T-helper 9 cell (primary cell): ENCODE measurements around the gene SLC39A10.
"Not testable (repeated sequence)": the region's sequence is repeated elsewhere in the genome, so short reads cannot be mapped to it uniquely, and the experiment has no call there.

Source experiments
- DNase-seq: peaks from one replicate; pipeline ENCODE4 v3.0.0-alpha.2; 2020

Gene SLC39A10

GRCh38 chr2:195647302-195647701 is 9.7 kb upstream of the SLC39A10 start:
- DNase-seq, result no peak

- not testable (repeated sequence) for DNase-seq
Measured at GRCh38 chr2:195648370-195648769, 8.7 kb upstream of the SLC39A10 start.

DNA sequence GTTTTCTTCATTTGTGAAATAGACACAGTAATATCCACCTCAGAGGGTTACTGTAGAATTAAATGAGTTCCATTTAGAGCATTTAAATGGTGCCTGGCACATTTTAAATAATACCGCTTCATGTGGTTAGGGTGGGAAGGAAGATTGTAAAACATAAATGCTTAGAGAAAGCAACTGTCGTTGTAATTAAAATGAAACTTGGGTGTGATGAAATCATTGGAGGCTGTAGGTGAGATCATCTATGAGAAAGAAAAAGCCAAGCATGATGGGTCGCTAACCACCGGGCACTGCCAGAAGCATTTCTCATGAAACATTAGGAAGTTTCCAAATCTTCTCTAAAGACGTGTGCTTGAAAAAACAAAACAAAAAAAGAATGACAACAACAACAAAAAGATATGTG is 8.2 kb upstream of the SLC39A10 start:
- DNase-seq, result no peak

GRCh38 chr2:195649629-195650190 is 7.3 kb upstream of the SLC39A10 start:
- DNase-seq, result no peak

- DNase-seq, result no peak
Measured at GRCh38 chr2:195651046-195651445, 6.0 kb upstream of the SLC39A10 start.

GRCh38 chr2:195652911-195653310 is 4.1 kb upstream of the SLC39A10 start:
- DNase-seq, result no peak

DNA sequence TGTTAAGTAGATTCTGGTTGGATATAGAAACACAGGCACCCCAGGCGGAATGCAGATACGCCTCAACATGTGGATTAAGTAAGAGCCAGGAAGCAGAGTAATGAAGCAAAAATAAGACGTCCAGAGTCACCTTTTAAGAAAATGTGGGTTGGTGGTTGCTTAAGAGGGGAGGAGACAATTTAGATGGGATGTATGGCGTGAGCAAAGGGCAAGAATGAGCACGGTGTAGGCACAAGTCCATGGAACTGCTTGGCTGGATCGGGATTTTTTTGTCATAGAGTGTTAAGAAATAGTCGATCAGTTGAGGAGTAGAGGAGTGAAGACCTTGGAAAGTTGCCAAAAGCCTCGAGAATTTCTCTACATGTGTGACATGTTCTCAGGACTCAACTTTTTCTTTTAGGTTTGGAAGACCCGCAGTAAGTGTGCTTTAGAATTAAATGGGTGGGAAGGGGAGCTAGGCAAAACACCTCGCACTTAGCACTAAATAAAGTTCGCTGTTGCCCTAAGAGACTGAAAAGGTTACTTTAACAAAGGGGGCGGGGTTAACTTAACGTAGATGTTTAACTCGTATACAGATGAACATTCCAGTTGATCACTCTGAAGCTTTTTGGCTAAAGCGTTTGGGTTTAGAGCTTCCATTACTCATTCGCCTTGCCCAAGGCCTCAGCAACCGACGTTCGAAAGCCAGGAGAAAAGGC is 716 bp upstream of the SLC39A10 start:
- no peak for DNase-seq

DNA sequence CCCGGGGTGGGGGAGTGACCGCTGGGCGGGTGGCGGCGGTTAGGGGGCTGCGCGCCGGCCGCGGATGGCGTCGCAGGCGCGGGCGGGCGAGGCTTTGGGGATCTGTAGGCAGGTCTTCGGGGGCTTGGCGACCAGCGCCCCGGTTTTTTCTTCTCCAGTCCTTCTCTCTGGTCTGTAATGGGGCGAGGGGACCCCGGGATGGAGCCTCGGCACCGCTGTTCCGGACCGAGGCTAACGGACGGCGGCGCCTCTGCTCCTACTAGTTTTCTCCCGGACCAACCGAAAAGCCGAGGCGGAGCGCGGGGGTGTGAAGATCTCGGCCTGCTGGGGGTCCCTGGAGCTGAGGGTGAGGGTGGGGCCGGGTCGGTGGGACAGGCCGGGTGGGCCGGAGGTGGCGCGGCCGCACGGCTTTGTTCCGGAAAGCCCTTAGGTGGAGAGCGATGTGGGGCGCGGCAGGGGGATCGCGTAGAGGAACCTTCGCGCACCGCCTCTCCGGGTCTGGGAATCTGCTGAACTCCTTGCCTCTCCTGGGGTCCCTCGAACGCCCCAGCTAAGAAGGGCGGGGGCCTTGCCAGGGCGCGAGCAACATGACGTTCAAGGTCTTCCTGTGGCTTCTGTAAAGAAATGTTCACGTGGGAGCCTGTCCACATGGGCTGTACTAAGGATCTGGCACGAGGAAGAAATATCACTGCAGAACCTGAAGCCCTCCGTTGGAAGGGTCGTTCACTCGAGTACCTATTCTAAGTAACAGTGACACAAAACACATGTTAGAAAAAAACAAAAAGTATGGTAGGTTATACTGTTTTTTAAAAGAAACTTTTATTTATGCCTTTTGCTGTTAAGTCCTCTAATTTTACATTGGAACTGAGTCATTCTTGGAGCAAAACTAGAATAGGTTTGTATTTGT is 861 bp downstream of the SLC39A10 start:
- peak; percentile 42 for DNase-seq

DNA sequence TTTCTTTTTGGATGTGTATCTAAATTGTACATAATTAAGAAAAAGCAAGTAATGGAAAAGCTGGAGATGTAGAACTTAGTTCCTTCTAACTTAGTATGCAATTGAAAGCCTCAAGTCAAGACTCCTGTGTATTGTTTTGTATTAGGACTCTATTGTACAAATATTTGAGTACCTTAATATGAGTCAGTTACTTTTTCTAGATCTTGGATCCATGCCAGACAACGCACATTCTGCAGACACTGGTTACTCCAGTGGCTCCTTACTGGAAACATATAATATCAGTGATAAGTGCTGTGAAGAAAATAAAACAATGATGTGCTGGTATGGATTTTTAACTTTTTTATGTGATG is 1.5 kb downstream of the SLC39A10 start:
- no peak for DNase-seq

DNA sequence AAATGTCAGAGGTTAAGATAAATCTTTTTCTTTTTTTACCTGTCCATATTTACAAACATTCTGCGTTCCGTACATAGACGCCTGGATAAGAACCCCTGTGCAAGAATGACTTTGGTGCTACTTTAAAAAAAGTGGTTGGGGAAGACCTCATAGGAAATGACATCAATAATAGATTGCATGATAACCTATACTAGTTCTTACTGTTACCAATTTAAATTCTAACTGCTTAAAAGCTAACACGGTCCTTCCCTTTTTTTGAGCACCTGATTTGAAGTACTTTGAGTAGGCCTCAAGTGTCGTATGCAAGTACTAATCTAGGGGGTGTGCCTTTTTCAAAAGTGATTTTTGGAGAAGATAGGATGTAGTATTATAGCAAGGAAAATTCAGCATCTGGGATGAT is 2.1 kb downstream of the SLC39A10 start:
- DNase-seq, result no peak

- DNase-seq, result peak; percentile 75
Measured at GRCh38 chr2:195659982-195660890, 3.2 kb downstream of the SLC39A10 start.

DNA sequence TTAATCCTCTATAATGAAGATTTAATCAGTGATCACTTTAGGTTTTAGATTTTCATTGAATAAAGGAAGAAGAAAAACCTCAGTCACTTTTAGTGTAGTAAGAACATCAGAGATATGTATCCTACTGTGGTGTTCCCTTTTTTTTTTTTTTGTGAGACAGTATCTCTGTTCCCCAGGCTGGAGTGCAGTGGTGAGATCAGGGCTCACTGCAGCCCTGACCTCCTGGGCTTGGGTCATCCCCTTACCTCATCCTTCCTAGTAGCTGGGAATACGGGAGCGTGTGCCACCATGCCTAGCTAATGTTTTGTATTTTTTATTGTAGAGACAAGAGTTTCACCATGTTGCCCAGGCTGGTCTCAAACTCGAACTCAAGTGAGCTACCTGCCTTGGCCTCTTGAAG is 5.1 kb downstream of the SLC39A10 start:
- DNase-seq, result no peak

DNA sequence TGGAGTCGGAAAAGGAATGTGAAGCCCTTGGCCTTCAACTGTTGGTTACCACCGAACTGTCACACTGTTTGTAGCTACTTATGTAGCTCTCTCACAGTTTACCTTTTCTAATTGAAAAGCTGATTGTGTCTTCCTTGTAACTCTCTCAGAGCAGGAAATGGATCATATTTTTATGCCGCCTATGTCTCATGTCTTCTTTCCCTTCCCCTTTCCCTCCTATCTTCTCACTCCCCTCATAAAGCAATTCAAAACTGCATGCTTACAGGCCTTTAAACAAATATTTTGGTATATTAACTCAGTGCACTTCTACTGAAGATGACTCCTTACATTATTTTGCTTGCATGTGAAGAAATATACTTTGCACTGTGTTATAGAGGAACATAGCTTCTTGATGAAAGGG is 6.0 kb downstream of the SLC39A10 start:
- no peak for DNase-seq

GRCh38 chr2:195664528-195664927 is 7.5 kb downstream of the SLC39A10 start:
- DNase-seq, result no peak

- not testable (repeated sequence) for DNase-seq
Measured at GRCh38 chr2:195665153-195665552, 8.1 kb downstream of the SLC39A10 start.

DNA sequence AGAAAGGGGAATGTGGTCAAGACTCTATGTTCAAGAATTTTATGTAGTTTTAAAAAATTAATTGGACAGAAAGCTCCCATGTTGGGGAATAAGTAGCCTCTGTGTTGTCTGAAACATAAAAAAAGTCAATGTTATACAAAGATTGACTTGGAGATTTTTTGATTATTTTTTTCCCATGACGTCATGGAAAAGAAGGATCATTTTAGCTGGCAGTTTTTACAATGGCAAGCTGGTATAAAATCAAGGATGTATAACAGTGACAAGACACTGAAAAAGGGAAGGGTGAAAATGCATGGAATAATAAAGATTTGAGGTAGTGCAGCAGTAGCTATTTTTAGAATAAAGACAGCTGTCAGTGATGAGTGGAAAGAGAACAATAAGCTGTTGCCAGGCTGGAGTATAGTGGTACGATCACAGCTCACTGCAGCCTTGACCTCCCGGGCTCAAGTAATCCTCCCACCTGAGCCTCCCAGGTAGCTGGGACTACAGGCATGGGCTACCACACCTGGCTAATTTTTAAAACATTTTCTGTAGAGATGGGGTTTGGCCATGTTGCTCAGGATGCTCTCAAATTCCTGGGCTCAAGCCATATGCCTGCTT is 9.2 kb downstream of the SLC39A10 start:
- DNase-seq, result no peak

GRCh38 chr2:195667974-195668373 is 10.9 kb downstream of the SLC39A10 start:
- no peak for DNase-seq

- no peak for DNase-seq
Measured at GRCh38 chr2:195670191-195670590, 13.2 kb downstream of the SLC39A10 start.

DNA sequence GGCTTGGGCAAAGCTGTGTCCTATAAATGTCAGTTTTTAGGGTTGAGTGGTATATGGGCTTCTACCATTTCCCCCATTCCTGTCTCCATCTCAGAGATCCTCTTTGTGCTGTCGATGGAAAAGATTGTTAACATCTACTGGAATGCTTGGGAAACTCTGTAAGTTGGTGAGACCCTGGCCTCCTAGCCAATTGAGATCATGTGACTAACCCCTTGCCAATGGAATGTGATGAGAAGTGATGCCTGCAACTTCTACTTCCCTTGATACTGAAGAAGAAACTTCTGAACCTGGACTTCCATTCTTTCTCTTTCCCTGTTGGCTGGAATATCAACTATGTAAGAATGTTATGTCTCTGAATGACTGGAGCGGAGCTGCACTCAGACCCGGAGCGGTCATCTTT is 14.5 kb downstream of the SLC39A10 start:
- DNase-seq, result no peak

DNA sequence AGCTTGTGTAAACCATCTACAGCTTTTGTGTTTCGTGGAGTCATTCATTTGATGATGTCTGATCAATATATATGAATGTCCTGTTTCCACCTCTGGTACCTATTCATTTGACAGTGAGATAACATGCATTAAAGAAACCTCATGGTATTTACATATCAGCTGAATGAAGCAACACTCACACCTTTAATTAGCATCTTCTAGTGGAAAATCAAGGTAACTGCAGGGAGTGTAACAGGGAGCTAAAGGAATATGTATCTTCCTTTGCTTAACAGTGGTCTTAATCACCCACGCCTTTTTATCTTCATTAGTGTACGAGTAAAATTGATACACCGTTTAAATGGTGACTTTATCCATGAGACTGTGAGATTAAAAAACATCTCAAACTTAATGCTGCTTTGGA is 15.6 kb downstream of the SLC39A10 start:
- DNase-seq, result no peak

DNA sequence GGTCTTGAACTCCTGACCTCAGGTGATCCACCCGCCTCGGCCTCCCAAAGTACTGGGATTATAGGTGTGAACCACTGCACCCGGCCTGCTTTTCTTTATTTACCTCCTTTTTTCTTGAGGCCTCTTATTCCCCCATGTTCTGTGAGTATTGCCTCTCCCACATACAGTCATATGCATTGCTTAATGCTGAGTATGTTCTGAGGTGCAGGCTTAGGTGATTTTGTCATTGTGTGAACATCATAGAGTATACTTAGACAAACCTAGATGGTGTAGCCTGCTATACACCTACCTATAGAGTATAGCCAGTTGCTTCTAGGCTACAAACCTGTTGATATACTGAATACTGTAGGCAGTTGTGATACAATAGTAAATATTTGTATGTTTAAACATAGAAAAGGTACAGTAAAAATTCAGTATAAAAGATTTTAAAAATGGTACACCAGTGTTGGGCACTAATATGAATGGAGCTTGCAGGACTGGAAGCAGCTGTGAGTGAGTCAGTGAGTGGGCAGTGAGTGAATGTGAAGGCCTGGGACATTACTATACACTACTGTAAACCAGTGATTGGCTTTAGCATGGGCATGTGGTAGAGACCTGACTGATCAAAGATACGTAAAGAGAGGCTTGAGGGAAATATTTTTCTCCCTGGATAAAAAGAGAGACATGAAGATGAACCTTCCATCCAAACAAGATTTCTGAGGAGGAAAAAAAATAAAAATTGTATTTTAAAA is 17.6 kb downstream of the SLC39A10 start:
- DNase-seq, result no peak
